ENCODE results near the gene IL13RA1. TPM values are rescaled to one million over a fixed set of nuclear protein-coding genes. Genes with fewer than 3 reads are reported as not detected.

IL13RA1 gene
- total RNA-seq, 1 donor from 2014 or later, result 3.2 TPM

GRCh38 chrX:118780509-118780908 lies 53.1 kb downstream of the IL13RA1 start:
- no peak overlapping the region for H3K27ac ChIP-seq
- Mint-ChIP-seq H3K27ac (no peak overlapping the region), H3K9me3 (no peaks in the 10 kb centered on the region), H3K27me3 (ENCODE audit: insufficient read depth, low read depth) (no peaks in the 10 kb centered on the region), H3K4me1 (no peaks in the 10 kb centered on the region), H3K4me3 (no peak overlapping the region), H3K36me3 (peaks cover 4% of the 10 kb centered on the region)
- no peak overlapping the region for H3K9ac ChIP-seq
- no peak overlapping the region for H2AFZ ChIP-seq (replicated peaks)
- no peaks in the 10 kb centered on the region for H3K27me3 ChIP-seq
- TF ChIP-seq EZH2phosphoT487 (IDR thresholded peaks at IDR 0.05) (no peak), EZH2 (IDR thresholded peaks at IDR 0.05) (no peak)
- TF ChIP-seq, protein P1, sequence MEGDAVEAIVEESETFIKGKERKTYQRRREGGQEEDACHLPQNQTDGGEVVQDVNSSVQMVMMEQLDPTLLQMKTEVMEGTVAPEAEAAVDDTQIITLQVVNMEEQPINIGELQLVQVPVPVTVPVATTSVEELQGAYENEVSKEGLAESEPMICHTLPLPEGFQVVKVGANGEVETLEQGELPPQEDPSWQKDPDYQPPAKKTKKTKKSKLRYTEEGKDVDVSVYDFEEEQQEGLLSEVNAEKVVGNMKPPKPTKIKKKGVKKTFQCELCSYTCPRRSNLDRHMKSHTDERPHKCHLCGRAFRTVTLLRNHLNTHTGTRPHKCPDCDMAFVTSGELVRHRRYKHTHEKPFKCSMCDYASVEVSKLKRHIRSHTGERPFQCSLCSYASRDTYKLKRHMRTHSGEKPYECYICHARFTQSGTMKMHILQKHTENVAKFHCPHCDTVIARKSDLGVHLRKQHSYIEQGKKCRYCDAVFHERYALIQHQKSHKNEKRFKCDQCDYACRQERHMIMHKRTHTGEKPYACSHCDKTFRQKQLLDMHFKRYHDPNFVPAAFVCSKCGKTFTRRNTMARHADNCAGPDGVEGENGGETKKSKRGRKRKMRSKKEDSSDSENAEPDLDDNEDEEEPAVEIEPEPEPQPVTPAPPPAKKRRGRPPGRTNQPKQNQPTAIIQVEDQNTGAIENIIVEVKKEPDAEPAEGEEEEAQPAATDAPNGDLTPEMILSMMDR (IDR thresholded peaks at IDR 0.05), result no peak
- H4K20me1 ChIP-seq (ENCODE audit: low read depth), result no peaks in the 10 kb centered on the region
- H3K4me3 ChIP-seq, result no peak overlapping the region
- H3K79me2 ChIP-seq (ENCODE audit: low read depth), result no peaks in the 10 kb centered on the region
- no peaks in the 10 kb centered on the region for H3K9me3 ChIP-seq (ENCODE audit: low read depth)
- no peaks in the 10 kb centered on the region for H3K4me1 ChIP-seq
- no peak overlapping the region for H3K4me2 ChIP-seq
- no peak for DNase-seq (ENCODE audit: low spot score)
- no peaks in the 10 kb centered on the region for H3K36me3 ChIP-seq
- no peaks in the 10 kb centered on the region for H3F3A ChIP-seq (ENCODE audit: low read depth)

- no peaks in the 10 kb centered on the region for H3K79me2 ChIP-seq (ENCODE audit: low read depth)
- peaks cover 4% of the 10 kb centered on the region for H3K36me3 Mint-ChIP-seq
- H3K27ac Mint-ChIP-seq, result no peak overlapping the region
- H3K4me3 ChIP-seq, result no peak overlapping the region
- DNase-seq (ENCODE audit: low spot score), result no peak
- TF ChIP-seq EZH2 (IDR thresholded peaks at IDR 0.05), result no peak
- TF ChIP-seq EZH2phosphoT487 (IDR thresholded peaks at IDR 0.05), result no peak
- TF ChIP-seq, protein P1 (IDR thresholded peaks at IDR 0.05), result no peak
- no peak overlapping the region for H3K4me3 Mint-ChIP-seq
- H3K9me3 ChIP-seq (ENCODE audit: low read depth), result no peaks in the 10 kb centered on the region
- no peak overlapping the region for H3K9ac ChIP-seq
- no peak overlapping the region for H3K4me2 ChIP-seq
- H3K27ac ChIP-seq, result no peak overlapping the region
- no peaks in the 10 kb centered on the region for H3F3A ChIP-seq (ENCODE audit: low read depth)
- no peaks in the 10 kb centered on the region for H4K20me1 ChIP-seq (ENCODE audit: low read depth)
- H2AFZ ChIP-seq (replicated peaks), result no peak overlapping the region
- no peaks in the 10 kb centered on the region for H3K27me3 Mint-ChIP-seq (ENCODE audit: insufficient read depth, low read depth)
- no peaks in the 10 kb centered on the region for H3K4me1 ChIP-seq
- no peaks in the 10 kb centered on the region for H3K4me1 Mint-ChIP-seq
- no peaks in the 10 kb centered on the region for H3K36me3 ChIP-seq
- H3K27me3 ChIP-seq, result no peaks in the 10 kb centered on the region
- no peaks in the 10 kb centered on the region for H3K9me3 Mint-ChIP-seq
These were observed 53.5 kb downstream of the IL13RA1 start for GRCh38 chrX:118780911-118781310.

DNA sequence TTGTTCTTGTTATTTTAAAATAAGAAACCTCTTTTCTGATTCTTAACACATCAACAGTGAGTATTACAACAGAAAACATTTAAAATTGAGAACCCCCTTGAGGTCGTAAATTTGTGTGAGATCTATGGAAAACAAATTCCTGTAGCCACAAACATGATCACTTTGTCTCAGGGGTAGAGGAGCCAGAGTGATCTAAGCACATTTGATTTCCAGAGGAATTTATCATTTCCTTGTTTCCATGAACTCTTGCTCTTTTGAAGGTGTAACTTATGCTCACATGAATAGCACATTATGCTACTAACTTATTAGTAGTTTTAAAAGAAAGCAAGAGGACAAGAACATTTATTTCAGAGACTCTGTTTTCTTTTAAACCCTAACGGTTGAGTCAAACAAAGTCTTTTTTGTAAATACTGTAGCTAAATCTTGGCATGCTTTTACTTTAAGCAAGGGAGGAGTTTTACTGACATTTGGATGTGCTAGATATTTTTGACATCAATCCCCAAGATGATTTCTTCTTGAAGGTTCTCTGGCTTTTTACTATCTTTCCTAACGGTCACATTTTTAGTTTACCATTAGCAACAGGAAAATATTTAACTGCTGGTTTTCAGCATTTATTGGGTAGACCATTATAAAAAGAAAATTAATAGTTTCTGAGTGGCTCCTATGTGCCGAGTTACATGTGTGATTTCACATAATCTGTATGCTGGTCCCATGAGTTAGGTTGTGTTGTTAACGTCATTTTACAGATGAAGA lies 68.3 kb downstream of the IL13RA1 start:
- no peak overlapping the region for H3K4me2 ChIP-seq
- no peak overlapping the region for H3K4me3 Mint-ChIP-seq
- peaks cover 7% of the 10 kb centered on the region for H3K36me3 Mint-ChIP-seq
- no peak overlapping the region for H3K4me3 ChIP-seq
- no peak overlapping the region for H3K9ac ChIP-seq
- H3K9me3 Mint-ChIP-seq, result no peaks in the 10 kb centered on the region
- no peaks in the 10 kb centered on the region for H3K79me2 ChIP-seq (ENCODE audit: low read depth)
- H3F3A ChIP-seq (ENCODE audit: low read depth), result no peaks in the 10 kb centered on the region
- no peaks in the 10 kb centered on the region for H4K20me1 ChIP-seq (ENCODE audit: low read depth)
- H3K27me3 Mint-ChIP-seq (ENCODE audit: insufficient read depth, low read depth), result peaks cover 2% of the 10 kb centered on the region
- no peaks in the 10 kb centered on the region for H3K27me3 ChIP-seq
- H3K36me3 ChIP-seq, result no peaks in the 10 kb centered on the region
- peaks cover 5% of the 10 kb centered on the region for H3K4me1 Mint-ChIP-seq
- H2AFZ ChIP-seq (replicated peaks), result no peak overlapping the region
- no peaks in the 10 kb centered on the region for H3K4me1 ChIP-seq
- H3K27ac ChIP-seq, result no peak overlapping the region
- DNase-seq (ENCODE audit: low spot score), result no peak
- no peaks in the 10 kb centered on the region for H3K9me3 ChIP-seq (ENCODE audit: low read depth)
- no peak for TF ChIP-seq EZH2phosphoT487 (IDR thresholded peaks at IDR 0.05)
- TF ChIP-seq, protein P1 (IDR thresholded peaks at IDR 0.05), result no peak
- TF ChIP-seq EZH2 (IDR thresholded peaks at IDR 0.05), result no peak
- no peak overlapping the region for H3K27ac Mint-ChIP-seq
